HepG2 (cell line): Measurements from ENCODE around the gene ARFIP2. TPM values are rescaled to one million over a fixed set of nuclear protein-coding genes. Genes with fewer than 3 reads are reported as not detected.

Experiments
- ATF1 ChIP-seq: IDR thresholded peaks from 2 replicates; pipeline ENCODE4 v1.6.1; 2016; ENCODE audit warnings: mild to moderate bottlenecking, control low read depth
- BORCS8-MEF2B ChIP-seq: sonication (generic); formaldehyde crosslinking; IDR thresholded peaks from 2 replicates; pipeline ENCODE4 v1.8.0; 2022; ENCODE audit warnings: mild to moderate bottlenecking, missing genetic modification reagents
- FOSL1 ChIP-seq: sonication (generic); formaldehyde crosslinking; IDR thresholded peaks from 2 replicates; pipeline ENCODE4 v1.9.0; 2021; ENCODE audit warnings: missing genetic modification reagents, borderline replicate concordance
- IRX3 ChIP-seq: sonication (generic); formaldehyde crosslinking; IDR thresholded peaks from 2 replicates; pipeline ENCODE4 v1.8.1; 2023; ENCODE audit warnings: mild to moderate bottlenecking, low read depth, missing genetic modification reagents, borderline replicate concordance
- KLF9 ChIP-seq: IDR thresholded peaks from 2 replicates; pipeline ENCODE4 v1.6.1; 2016; ENCODE audit warnings: low read depth
- MTA1 ChIP-seq: sonication (generic); formaldehyde crosslinking; IDR thresholded peaks from 2 replicates; pipeline ENCODE4 v1.4.0; 2020; ENCODE audit warnings: missing genetic modification reagents, mild to moderate bottlenecking, borderline replicate concordance
- PHF8 ChIP-seq: sonication (generic); formaldehyde crosslinking; IDR thresholded peaks from 2 replicates; pipeline ENCODE4 v1.5.0; 2020; ENCODE audit warnings: missing genetic modification reagents
- POLR2G ChIP-seq: fragments of 200-400 bp; formaldehyde crosslinking; IDR thresholded peaks from 2 replicates; pipeline ENCODE4 v1.6.1; 2018; ENCODE audit warnings: mild to moderate bottlenecking, low read depth, low read length, moderate library complexity
- PTBP1 ChIP-seq: fragments of 200-400 bp; formaldehyde crosslinking; IDR thresholded peaks from 2 replicates; pipeline ENCODE4 v1.6.1; 2018; ENCODE audit warnings: low read length, low read depth; ENCODE audit not compliant: poor library complexity, severe bottlenecking
- SUZ12 ChIP-seq: fragments of 150-350 bp; IDR thresholded peaks from 2 replicates; pipeline ENCODE4 v1.6.1; 2014; ENCODE audit warnings: low read depth, low read length
- ZFP82 ChIP-seq: sonication (generic); formaldehyde crosslinking; IDR thresholded peaks from 2 replicates; pipeline ENCODE4 v1.5.1; 2020; ENCODE audit warnings: mild to moderate bottlenecking, missing genetic modification reagents, borderline replicate concordance
- ZKSCAN1 ChIP-seq: fragments of 150-350 bp; IDR thresholded peaks from 2 replicates; pipeline ENCODE4 v1.6.1; 2014; ENCODE audit warnings: low read length
- ZNF205 ChIP-seq: IDR thresholded peaks from 2 replicates; pipeline ENCODE4 v1.6.1; 2018; ENCODE audit warnings: missing biosample characterization, missing genetic modification reagents
- ZNF224 ChIP-seq: sonication (generic); formaldehyde crosslinking; IDR thresholded peaks from 2 replicates; pipeline ENCODE4 v1.5.0; 2020; ENCODE audit warnings: mild to moderate bottlenecking, missing genetic modification reagents
- ZZZ3 ChIP-seq: sonication (generic); formaldehyde crosslinking; IDR thresholded peaks from 2 replicates; pipeline ENCODE4 v1.4.0; 2020; ENCODE audit warnings: missing genetic modification reagents, mild to moderate bottlenecking, borderline replicate concordance
- polyA plus RNA-seq, 8 experiments: library from polyadenylated mRNA; depleted of rRNA in 3 of 8; stranded (reverse) in 7 of 8; unstranded in 1 of 8; fragments of >200 nt; fragmentation: Illumina TruSeq in 4 of 8; extraction: Trizol in 4 of 8; gene quantifications; 2 replicates each; pipeline versions ENCODE4 v1.2.1 to v1.2.3, GENCODE V29; 2011 to 2016; ENCODE audit warnings: low read depth in 4 of 8, missing spikeins in 1 of 8, mixed read lengths in 1 of 8; ENCODE audit not compliant: insufficient read depth in 1 of 8
- total RNA-seq, 5 experiments: library from RNA; depleted of rRNA; stranded (reverse); fragments of >200 nt; fragmentation: Illumina TruSeq; extraction: Trizol; gene quantifications; 2 replicates each; pipeline ENCODE4 v1.2.3, GENCODE V29; 2016; ENCODE audit warnings: low read depth in 1 of 5
- TF ChIP-seq, protein P1 (sequence below): sonication (generic); formaldehyde crosslinking; IDR thresholded peaks from 2 replicates; pipeline ENCODE4 v1.4.0; 2020; ENCODE audit warnings: mild to moderate bottlenecking, missing genetic modification reagents
- TF ChIP-seq, protein P2 (sequence below): sonication (generic); formaldehyde crosslinking; IDR thresholded peaks from 2 replicates; pipeline ENCODE4 v1.4.0; 2020; ENCODE audit warnings: missing genetic modification reagents
- TF ChIP-seq, protein P3 (sequence below), 2 experiments: sonication (generic) in 1 of 2; formaldehyde crosslinking in 1 of 2; IDR thresholded peaks; 2 replicates each; pipeline versions ENCODE4 v1.4.0 to v1.6.1; 2018 to 2020; ENCODE audit warnings: missing genetic modification reagents in 2 of 2, borderline replicate concordance in 1 of 2, low read depth in 1 of 2, mild to moderate bottlenecking in 1 of 2, missing biosample characterization in 1 of 2
- TF ChIP-seq, protein P4 (sequence below): sonication (generic); formaldehyde crosslinking; IDR thresholded peaks from 2 replicates; pipeline ENCODE4 v1.5.0; 2020; ENCODE audit warnings: missing genetic modification reagents

The ARFIP2 gene
- total and polyA plus RNA-seq, 2 of the 13 experiments (the other 11 are each of a cell fraction or from before 2014, with no cell fraction given) = 56.6 to 60.2 TPM

DNA sequence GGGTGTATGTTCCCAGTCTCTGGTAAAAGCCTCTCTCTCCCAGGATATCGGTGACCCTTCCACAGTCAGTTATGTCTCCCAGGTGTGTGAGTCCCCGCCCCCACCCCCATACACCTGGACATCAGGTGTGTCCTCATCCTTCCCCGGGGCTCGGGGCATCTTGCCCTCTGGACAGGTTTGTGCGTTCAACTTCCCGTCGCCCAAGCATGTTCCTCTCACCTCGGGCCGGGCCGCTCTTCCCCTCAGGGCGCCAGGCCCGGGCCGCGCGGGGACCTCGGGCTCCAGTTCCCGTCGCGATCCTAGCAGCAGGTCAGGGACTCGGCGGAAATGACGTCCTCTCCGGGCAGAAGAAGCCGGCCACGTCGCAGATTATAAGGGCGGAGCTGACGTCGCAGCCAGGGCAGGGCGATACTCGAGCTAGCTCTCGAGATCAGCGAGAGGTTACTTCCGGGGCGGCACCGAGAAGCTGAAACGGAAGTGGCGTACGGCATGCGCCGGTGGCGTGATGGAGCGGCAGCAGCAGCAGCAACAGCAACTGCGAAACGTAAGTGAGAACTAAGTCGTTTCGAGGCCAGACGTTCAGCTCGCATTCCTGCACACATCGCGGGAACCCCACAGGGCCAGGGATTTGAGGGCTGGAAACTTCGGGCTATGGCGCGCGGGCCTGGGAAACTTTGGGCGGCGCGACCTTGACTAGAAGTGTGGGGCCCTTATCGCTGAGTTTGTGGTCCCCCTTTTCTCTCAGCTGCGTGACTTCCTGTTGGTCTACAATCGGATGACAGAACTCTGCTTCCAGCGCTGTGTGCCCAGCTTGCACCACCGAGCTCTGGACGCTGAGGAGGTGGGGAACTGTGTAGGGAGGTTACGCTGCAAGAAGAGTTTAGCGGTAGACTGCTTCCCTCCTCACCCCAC is at the start of gene ARFIP2, which contains the start of gene TIMM10B (continued):
- TF ChIP-seq, protein P1, sequence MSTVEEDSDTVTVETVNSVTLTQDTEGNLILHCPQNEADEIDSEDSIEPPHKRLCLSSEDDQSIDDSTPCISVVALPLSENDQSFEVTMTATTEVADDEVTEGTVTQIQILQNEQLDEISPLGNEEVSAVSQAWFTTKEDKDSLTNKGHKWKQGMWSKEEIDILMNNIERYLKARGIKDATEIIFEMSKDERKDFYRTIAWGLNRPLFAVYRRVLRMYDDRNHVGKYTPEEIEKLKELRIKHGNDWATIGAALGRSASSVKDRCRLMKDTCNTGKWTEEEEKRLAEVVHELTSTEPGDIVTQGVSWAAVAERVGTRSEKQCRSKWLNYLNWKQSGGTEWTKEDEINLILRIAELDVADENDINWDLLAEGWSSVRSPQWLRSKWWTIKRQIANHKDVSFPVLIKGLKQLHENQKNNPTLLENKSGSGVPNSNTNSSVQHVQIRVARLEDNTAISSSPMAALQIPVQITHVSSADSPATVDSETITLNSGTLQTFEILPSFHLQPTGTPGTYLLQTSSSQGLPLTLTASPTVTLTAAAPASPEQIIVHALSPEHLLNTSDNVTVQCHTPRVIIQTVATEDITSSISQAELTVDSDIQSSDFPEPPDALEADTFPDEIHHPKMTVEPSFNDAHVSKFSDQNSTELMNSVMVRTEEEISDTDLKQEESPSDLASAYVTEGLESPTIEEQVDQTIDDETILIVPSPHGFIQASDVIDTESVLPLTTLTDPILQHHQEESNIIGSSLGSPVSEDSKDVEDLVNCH (CRISPR knock-in tag) = no peak
- TF ChIP-seq ZZZ3 (CRISPR knock-in tag) (peak; percentile 84; the same call in 1 of the 2 replicates), PHF8 (peak; percentile 94), ZKSCAN1 (no peak), ZFP82 (CRISPR knock-in tag) (peak; percentile 22; the same call in 1 of the 2 replicates), FOSL1 (CRISPR knock-in tag) (no peak), KLF9 (CRISPR knock-in tag) (no peak), MTA1 (CRISPR knock-in tag) (peak; percentile 70; the same call in 1 of the 2 replicates), BORCS8-MEF2B (CRISPR knock-in tag) (no peak; the same call in 1 of the 2 replicates), ZNF224 (CRISPR knock-in tag) (no peak), POLR2G (peak; percentile 96), ZNF205 (CRISPR knock-in tag) (no peak), PTBP1 (no peak), ATF1 (CRISPR knock-in tag) (peak; percentile 97), IRX3 (CRISPR knock-in tag) (no peak), SUZ12 (no peak)
- TF ChIP-seq, protein P2, sequence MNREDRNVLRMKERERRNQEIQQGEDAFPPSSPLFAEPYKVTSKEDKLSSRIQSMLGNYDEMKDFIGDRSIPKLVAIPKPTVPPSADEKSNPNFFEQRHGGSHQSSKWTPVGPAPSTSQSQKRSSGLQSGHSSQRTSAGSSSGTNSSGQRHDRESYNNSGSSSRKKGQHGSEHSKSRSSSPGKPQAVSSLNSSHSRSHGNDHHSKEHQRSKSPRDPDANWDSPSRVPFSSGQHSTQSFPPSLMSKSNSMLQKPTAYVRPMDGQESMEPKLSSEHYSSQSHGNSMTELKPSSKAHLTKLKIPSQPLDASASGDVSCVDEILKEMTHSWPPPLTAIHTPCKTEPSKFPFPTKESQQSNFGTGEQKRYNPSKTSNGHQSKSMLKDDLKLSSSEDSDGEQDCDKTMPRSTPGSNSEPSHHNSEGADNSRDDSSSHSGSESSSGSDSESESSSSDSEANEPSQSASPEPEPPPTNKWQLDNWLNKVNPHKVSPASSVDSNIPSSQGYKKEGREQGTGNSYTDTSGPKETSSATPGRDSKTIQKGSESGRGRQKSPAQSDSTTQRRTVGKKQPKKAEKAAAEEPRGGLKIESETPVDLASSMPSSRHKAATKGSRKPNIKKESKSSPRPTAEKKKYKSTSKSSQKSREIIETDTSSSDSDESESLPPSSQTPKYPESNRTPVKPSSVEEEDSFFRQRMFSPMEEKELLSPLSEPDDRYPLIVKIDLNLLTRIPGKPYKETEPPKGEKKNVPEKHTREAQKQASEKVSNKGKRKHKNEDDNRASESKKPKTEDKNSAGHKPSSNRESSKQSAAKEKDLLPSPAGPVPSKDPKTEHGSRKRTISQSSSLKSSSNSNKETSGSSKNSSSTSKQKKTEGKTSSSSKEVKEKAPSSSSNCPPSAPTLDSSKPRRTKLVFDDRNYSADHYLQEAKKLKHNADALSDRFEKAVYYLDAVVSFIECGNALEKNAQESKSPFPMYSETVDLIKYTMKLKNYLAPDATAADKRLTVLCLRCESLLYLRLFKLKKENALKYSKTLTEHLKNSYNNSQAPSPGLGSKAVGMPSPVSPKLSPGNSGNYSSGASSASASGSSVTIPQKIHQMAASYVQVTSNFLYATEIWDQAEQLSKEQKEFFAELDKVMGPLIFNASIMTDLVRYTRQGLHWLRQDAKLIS (CRISPR knock-in tag) = no peak
- TF ChIP-seq, protein P3, sequence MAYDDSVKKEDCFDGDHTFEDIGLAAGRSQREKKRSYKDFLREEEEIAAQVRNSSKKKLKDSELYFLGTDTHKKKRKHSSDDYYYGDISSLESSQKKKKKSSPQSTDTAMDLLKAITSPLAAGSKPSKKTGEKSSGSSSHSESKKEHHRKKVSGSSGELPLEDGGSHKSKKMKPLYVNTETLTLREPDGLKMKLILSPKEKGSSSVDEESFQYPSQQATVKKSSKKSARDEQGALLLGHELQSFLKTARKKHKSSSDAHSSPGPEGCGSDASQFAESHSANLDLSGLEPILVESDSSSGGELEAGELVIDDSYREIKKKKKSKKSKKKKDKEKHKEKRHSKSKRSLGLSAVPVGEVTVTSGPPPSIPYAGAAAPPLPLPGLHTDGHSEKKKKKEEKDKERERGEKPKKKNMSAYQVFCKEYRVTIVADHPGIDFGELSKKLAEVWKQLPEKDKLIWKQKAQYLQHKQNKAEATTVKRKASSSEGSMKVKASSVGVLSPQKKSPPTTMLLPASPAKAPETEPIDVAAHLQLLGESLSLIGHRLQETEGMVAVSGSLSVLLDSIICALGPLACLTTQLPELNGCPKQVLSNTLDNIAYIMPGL (CRISPR knock-in tag; IDR thresholded peaks at IDR 0.05; ENCODE audit: borderline replicate concordance in 1 of 2, low read depth in 1 of 2) = peak; percentile 80 to 81
- TF ChIP-seq, protein P4, sequence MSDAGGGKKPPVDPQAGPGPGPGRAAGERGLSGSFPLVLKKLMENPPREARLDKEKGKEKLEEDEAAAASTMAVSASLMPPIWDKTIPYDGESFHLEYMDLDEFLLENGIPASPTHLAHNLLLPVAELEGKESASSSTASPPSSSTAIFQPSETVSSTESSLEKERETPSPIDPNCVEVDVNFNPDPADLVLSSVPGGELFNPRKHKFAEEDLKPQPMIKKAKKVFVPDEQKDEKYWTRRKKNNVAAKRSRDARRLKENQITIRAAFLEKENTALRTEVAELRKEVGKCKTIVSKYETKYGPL (CRISPR knock-in tag) = no peak
